Prostate gland (tissue), 2 donors: Measurements from ENCODE around the gene TEAD4.

Experiments used
- CTCF ChIP-seq, 4 experiments: fragments of 200-600 bp in 2 of 4; fragments of 450-650 bp in 2 of 4; sonication (generic) in 2 of 4; IDR thresholded peaks; 1 replicate in 3 of 4; 2 replicates in 1 of 4; pipeline ENCODE4 v1.5.1; 2016 to 2019; ENCODE audit warnings: antibody characterized with exemption in 4 of 4, mild to moderate bottlenecking in 2 of 4, moderate library complexity in 2 of 4
- POLR2A ChIP-seq: fragments of 450-650 bp; IDR thresholded peaks from one replicate; pipeline ENCODE4 v1.6.1; 2016; ENCODE audit warnings: antibody characterized with exemption, mild to moderate bottlenecking
- POLR2AphosphoS5 ChIP-seq: sonication (generic); formaldehyde crosslinking; IDR thresholded peaks from one replicate; pipeline ENCODE4 v1.6.1; 2017; ENCODE audit warnings: antibody characterized with exemption

- TF ChIP-seq CTCF (IDR thresholded peaks at IDR 0.05) (no peak), POLR2AphosphoS5 (no peak), POLR2A (no peak)
Observed at GRCh38 chr12:3083921-3084347, 124.7 kb downstream of the TEAD4 start.
